SK-MEL-5 (cell line): Measurements from ENCODE around the gene DPYSL4. TPM values are rescaled to one million over a fixed set of nuclear protein-coding genes. Genes with fewer than 3 reads are reported as not detected.

ENCODE experiments used
- DNase-seq: peaks from one replicate; pipeline ENCODE4 v3.0.0-alpha.2; 2016; ENCODE audit warnings: low read depth, low spot score
- in situ Hi-C: cut with HindIII; loops from 2 replicates; pipeline ENCODE4 v1.10.0; 2016; ENCODE audit warnings: low sequenced_read_pairs, high pct_unique_total_duplicates, low pct_unique_long_range_greater_than_20kb
- total RNA-seq: library from RNA; depleted of rRNA; stranded (reverse); fragments of >200 nt; shearing (Covaris generic); gene quantifications from 2 replicates; pipeline ENCODE4 v1.2.3, GENCODE V29; 2014

The DPYSL4 gene
- total RNA-seq, 1 experiment from 2014 or later, result 2.5 TPM

GRCh38 chr10:132183046-132183445, 3.7 kb upstream of the DPYSL4 start:
- in situ Hi-C loops, result no loop called here
- no peak for DNase-seq

- no peak for DNase-seq
Measured at GRCh38 chr10:132184816-132185593, 1.7 kb upstream of the DPYSL4 start.

GRCh38 chr10:132185601-132186487, 904 bp upstream of the DPYSL4 start:
- in situ Hi-C loops, result no loop called here
- DNase-seq, result no peak

More at GRCh38 chr10:132184816-132185593, 1.7 kb upstream of the DPYSL4 start:
- in situ Hi-C loops, result no loop called here

GRCh38 chr10:132187430-132188138, 836 bp downstream of the DPYSL4 start:
- no peak for DNase-seq
- in situ Hi-C loops, result no loop called here

GRCh38 chr10:132188331-132188730, 1.6 kb downstream of the DPYSL4 start:
- in situ Hi-C loops, result no loop called here

GRCh38 chr10:132189016-132189415, 2.3 kb downstream of the DPYSL4 start:
- in situ Hi-C loops, result no loop called here
- DNase-seq, result no peak

More at GRCh38 chr10:132188331-132188730, 1.6 kb downstream of the DPYSL4 start:
- no peak for DNase-seq

GRCh38 chr10:132189810-132190422, 3.2 kb downstream of the DPYSL4 start:
- in situ Hi-C loops, result no loop called here
- DNase-seq, result no peak

- DNase-seq, result no peak
- in situ Hi-C loops, result no loop called here
Measured at GRCh38 chr10:132192076-132192975, 5.6 kb downstream of the DPYSL4 start.

GRCh38 chr10:132192991-132193665, 6.4 kb downstream of the DPYSL4 start:
- no peak for DNase-seq
- in situ Hi-C loops, result no loop called here

- DNase-seq, result no peak
- in situ Hi-C loops, result no loop called here
Measured at GRCh38 chr10:132193907-132194552, 7.3 kb downstream of the DPYSL4 start.

- no peak for DNase-seq
- in situ Hi-C loops, result no loop called here
Measured at GRCh38 chr10:132194726-132195125, 8.0 kb downstream of the DPYSL4 start.

- DNase-seq, result no peak
- in situ Hi-C loops, result no loop called here
Measured at GRCh38 chr10:132195366-132196075, 8.8 kb downstream of the DPYSL4 start.

- in situ Hi-C loops, result no loop called here
- DNase-seq, result no peak
Measured at GRCh38 chr10:132196178-132197113, 9.7 kb downstream of the DPYSL4 start.
